ENCODE data around the gene APBA2. TPM values are rescaled to one million over a fixed set of nuclear protein-coding genes. Genes with fewer than 3 reads are reported as not detected.

The APBA2 gene
- total and polyA plus RNA-seq, 11 donors, result 0.16 to 1.3 (median 0.40) TPM; not detected in 2

GRCh38 chr15:28942046-28942445, 56.3 kb downstream of the APBA2 start:
- DNase-seq (no peak), ATAC-seq (no peak)
- Histone ChIP-seq H3K9me3 (peaks cover 0 to 3% (median 0%) of the 10 kb centered on the region in 12 donors), H3K4me1 (no peaks in the 10 kb centered on the region), H3K27me3 (no peaks in the 10 kb centered on the region), H3K27ac (no peak overlapping the region), H3K4me3 (no peak overlapping the region), H3K36me3 (no peaks in the 10 kb centered on the region)
- no peak for TF ChIP-seq CTCF (IDR thresholded peaks at IDR 0.05)
- TF ChIP-seq POLR2A (IDR thresholded peaks at IDR 0.05), result no peak
- 72 to 77% (median 76%) methylated on average over 10 of the region's 10 CpGs for WGBS, 4 donors
- intact Hi-C loops (cut with DNase I), result no loop called here

- Histone ChIP-seq H3K36me3 (no peaks in the 10 kb centered on the region), H3K4me1 (no peaks in the 10 kb centered on the region), H3K9me3 (peaks cover 0 to 3% (median 0%) of the 10 kb centered on the region in 12 donors), H3K27ac (no peak overlapping the region), H3K27me3 (no peaks in the 10 kb centered on the region), H3K4me3 (no peak overlapping the region)
- TF ChIP-seq CTCF (IDR thresholded peaks at IDR 0.05) (no peak), POLR2A (IDR thresholded peaks at IDR 0.05) (no peak)
- 87 to 92% (median 89%) methylated on average over 13 to 15 of the region's 15 CpGs for WGBS, 4 donors
- ATAC-seq, result no peak
- intact Hi-C loops (cut with DNase I), result no loop called here
- no peak for DNase-seq
These were observed 56.8 kb downstream of the APBA2 start for GRCh38 chr15:28942571-28942970.

- WGBS, 4 donors, result 87 to 98% (median 93%) methylated on average over 6 to 8 of the region's 8 CpGs
- DNase-seq (no peak), ATAC-seq (no peak)
- TF ChIP-seq CTCF (IDR thresholded peaks at IDR 0.05) (no peak), POLR2A (IDR thresholded peaks at IDR 0.05) (no peak)
- Histone ChIP-seq H3K9me3 (peaks cover 0 to 3% (median 0%) of the 10 kb centered on the region in 12 donors), H3K27ac (no peak overlapping the region), H3K27me3 (no peaks in the 10 kb centered on the region), H3K36me3 (no peaks in the 10 kb centered on the region), H3K4me3 (no peak overlapping the region), H3K4me1 (no peaks in the 10 kb centered on the region)
- intact Hi-C loops (cut with DNase I), result no loop called here
These were observed 57.4 kb downstream of the APBA2 start for GRCh38 chr15:28943146-28943545.

- no peaks in the 10 kb centered on the region for H3K36me3 ChIP-seq
- DNase-seq, result no peak
- peak in 1 of 4 donors; percentile 24 for ATAC-seq
- H3K9me3 ChIP-seq, result peaks cover 0 to 3% (median 0%) of the 10 kb centered on the region in 12 donors
- H3K4me1 ChIP-seq, result no peaks in the 10 kb centered on the region
- H3K27ac ChIP-seq, result no peak overlapping the region
- H3K4me3 ChIP-seq, result no peak overlapping the region
- 82 to 90% (median 87%) methylated on average over 11 of the region's 11 CpGs for WGBS, 4 donors
- intact Hi-C loops (cut with DNase I), result no loop called here
- no peaks in the 10 kb centered on the region for H3K27me3 ChIP-seq
- TF ChIP-seq POLR2A (IDR thresholded peaks at IDR 0.05), result no peak
These were observed 57.9 kb downstream of the APBA2 start for GRCh38 chr15:28943611-28944230.

GRCh38 chr15:28944286-28944685, 58.5 kb downstream of the APBA2 start:
- intact Hi-C loops (cut with DNase I), result no loop called here
- Histone ChIP-seq H3K9me3 (peaks cover 0 to 3% (median 0%) of the 10 kb centered on the region in 12 donors), H3K4me1 (no peaks in the 10 kb centered on the region), H3K36me3 (no peaks in the 10 kb centered on the region), H3K27ac (no peak overlapping the region), H3K4me3 (no peak overlapping the region), H3K27me3 (no peaks in the 10 kb centered on the region)
- TF ChIP-seq POLR2A (IDR thresholded peaks at IDR 0.05) (no peak), CTCF (IDR thresholded peaks at IDR 0.05) (no peak)
- DNase-seq (no peak), ATAC-seq (no peak)
- 90 to 94% (median 92%) methylated on average over 16 of the region's 16 CpGs for WGBS, 4 donors

Measured in heart left ventricle (tissue), 16 donors.